Measurements from ENCODE around the gene COL23A1. TPM values are rescaled to one million over a fixed set of nuclear protein-coding genes. Genes with fewer than 3 reads are reported as not detected.

The COL23A1 gene
- total RNA-seq, 4 donors from 2014 or later: 2.5 to 3.4 (median 3.0) TPM

- TF ChIP-seq POLR2A (IDR thresholded peaks at IDR 0.05) (no peak), CTCF (IDR thresholded peaks at IDR 0.05) (no peak)
- 37 to 38% methylated on average over 18 to 21 of the region's 21 CpGs for WGBS, 2 donors
- H3K4me3 ChIP-seq (ENCODE audit: low read depth, poor library complexity, severe bottlenecking): no peak overlapping the region
- intact Hi-C loops (cut with DNase I; ENCODE audit: low total_unique reads): no loop called here
- DNase-seq (ENCODE audit: low spot score in 2 of 2): no peak
Measured at GRCh38 chr5:178288401-178289368, 301.5 kb downstream of the COL23A1 start.

GRCh38 chr5:178287791-178288105 is 302.4 kb downstream of the COL23A1 start:
- no peak for DNase-seq (ENCODE audit: low spot score in 2 of 2)
- no peak overlapping the region for H3K4me3 ChIP-seq (ENCODE audit: low read depth, poor library complexity, severe bottlenecking)
- WGBS, 2 donors: 51 to 69% methylated on average over 8 to 10 of the region's 10 CpGs
- TF ChIP-seq CTCF (IDR thresholded peaks at IDR 0.05) (no peak), POLR2A (IDR thresholded peaks at IDR 0.05) (no peak)
- intact Hi-C loops (cut with DNase I; ENCODE audit: low total_unique reads): no loop called here

DNA sequence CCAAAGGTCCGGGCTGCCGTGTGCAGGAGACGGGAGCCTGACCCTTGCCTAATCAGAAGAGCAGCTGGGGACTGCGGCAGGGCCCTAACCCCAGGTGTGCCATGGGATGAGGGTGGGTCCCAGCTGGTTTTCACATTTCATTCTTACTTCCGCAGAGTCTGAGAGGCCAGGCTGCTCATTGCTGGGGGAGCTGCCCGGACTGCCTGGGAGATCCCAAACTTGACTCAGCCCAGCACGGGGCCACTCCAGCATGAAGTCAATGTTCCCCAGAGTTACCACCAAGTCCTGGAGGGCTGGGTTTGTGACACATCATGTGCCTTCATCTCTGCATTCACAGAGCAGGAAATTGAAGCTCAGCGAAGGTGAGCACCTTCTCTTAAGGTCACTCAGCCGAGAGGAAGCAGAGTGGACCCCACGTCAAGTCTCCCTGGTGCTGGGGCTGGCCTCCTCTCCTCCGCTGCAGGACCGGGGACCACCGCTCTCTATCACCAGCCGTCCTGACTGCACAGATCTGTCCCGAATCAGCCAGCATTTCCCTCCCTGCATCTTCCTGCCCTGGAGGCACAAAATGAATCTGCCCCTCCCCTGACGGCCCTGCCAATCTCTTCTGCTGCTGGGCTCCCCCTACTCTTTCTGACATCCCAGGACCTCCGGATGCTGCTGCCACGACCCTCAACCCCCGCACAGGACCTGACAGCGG is 303.0 kb downstream of the COL23A1 start:
- H3K4me3 ChIP-seq (ENCODE audit: low read depth, poor library complexity, severe bottlenecking): no peak overlapping the region
- TF ChIP-seq CTCF (IDR thresholded peaks at IDR 0.05) (no peak), POLR2A (IDR thresholded peaks at IDR 0.05) (no peak)
- intact Hi-C loops (cut with DNase I; ENCODE audit: low total_unique reads): no loop called here
- WGBS, 2 donors: 63 to 69% methylated on average over 17 to 20 of the region's 20 CpGs
- DNase-seq (ENCODE audit: low spot score in 2 of 2): no peak

DNA sequence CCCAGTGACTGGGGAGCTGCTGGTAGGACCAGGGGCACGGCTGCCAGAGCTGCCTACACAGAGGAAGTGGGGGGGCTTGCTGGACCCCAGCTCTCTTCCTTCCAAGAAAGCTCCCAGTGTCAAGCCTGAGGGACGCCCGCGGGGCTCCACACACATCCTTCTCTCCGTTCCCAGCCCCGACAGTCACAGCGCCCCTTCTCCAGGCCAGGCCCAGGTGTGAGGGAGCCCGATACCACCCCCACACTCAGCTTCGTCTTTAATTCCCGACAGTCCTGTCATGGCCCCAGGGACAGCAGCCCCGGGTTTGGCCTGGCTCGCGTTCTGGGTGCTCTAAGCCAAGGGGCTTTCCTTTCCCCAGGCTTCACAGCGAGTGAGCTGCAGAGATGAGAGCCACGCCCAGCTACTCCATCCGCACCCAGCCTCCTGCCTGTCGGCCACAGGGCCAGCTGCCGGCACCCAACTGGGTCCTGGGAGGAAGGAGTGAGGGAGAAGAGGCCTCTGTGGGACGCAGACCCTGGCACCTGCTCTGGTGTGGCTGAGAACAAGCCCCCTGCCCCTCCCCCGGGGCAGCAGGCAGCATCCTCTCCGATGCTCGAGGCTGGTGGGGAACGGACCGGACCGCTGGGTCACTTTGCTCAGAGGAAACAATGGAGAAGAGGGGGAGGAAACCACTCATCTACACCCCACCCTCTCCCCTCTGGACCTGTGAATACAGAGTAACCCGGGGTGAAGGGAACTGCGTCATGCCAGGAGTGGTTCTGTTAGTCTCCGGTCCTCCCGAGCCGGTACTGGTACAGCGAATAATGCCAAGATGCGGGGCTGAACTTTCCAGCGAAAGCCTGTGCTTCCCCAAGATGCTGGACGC is 303.7 kb downstream of the COL23A1 start:
- no peak overlapping the region for H3K4me3 ChIP-seq (ENCODE audit: low read depth, poor library complexity, severe bottlenecking)
- 63 to 69% methylated on average over 20 to 31 of the region's 34 CpGs for WGBS, 2 donors
- DNase-seq (ENCODE audit: low spot score in 2 of 2): no peak
- intact Hi-C loops (cut with DNase I; ENCODE audit: low total_unique reads): no loop called here
- TF ChIP-seq POLR2A (IDR thresholded peaks at IDR 0.05) (no peak), CTCF (IDR thresholded peaks at IDR 0.05) (no peak)

GRCh38 chr5:178285399-178286225 is 304.6 kb downstream of the COL23A1 start:
- no peak for TF ChIP-seq POLR2A (IDR thresholded peaks at IDR 0.05)
- TF ChIP-seq CTCF (IDR thresholded peaks at IDR 0.05): no peak
- intact Hi-C loops (cut with DNase I; ENCODE audit: low total_unique reads): no loop called here
- H3K4me3 ChIP-seq (ENCODE audit: low read depth, poor library complexity, severe bottlenecking): no peak overlapping the region
- WGBS, 2 donors: 86 to 87% methylated on average over 15 to 19 of the region's 19 CpGs
- no peak for DNase-seq (ENCODE audit: low spot score in 2 of 2)

Measured in lower leg skin (tissue), 4 donors.